Left ventricle myocardium inferior (tissue), 1 donor: ENCODE data around the gene EHF. TPM values are rescaled to one million over a fixed set of nuclear protein-coding genes. Genes with fewer than 3 reads are reported as not detected.

Experiments
- DNase-seq: peaks from one replicate; pipeline ENCODE4 v3.0.0-alpha.2; 2020
- H3K27ac ChIP-seq: fragments of 200-600 bp; replicated peaks from 2 replicates; pipeline ENCODE4 v1.8.0; 2021
- H3K27me3 ChIP-seq: fragments of 200-600 bp; 2 replicates; pipeline ENCODE4 v1.8.0; 2021; ENCODE audit warnings: low read depth
- H3K36me3 ChIP-seq: fragments of 200-600 bp; 2 replicates; pipeline ENCODE4 v1.8.0; 2021
- H3K4me1 ChIP-seq: fragments of 200-600 bp; 2 replicates; pipeline ENCODE4 v1.8.0; 2021
- H3K4me3 ChIP-seq: fragments of 200-600 bp; 2 replicates; pipeline ENCODE4 v1.8.0; 2021; ENCODE audit warnings: mild to moderate bottlenecking, moderate library complexity
- H3K9me3 ChIP-seq: fragments of 200-600 bp; replicated peaks from 2 replicates; pipeline ENCODE4 v1.8.0; 2021
- intact Hi-C: fragments of 100-400 bp; cut with micrococcal nuclease; formaldehyde crosslinking; loops from one replicate; pipeline ENCODE4 v1.11.0; 2022
- total RNA-seq: library from RNA; stranded (reverse); fragmentation: NEBNext Ultra II Directional; extraction: Animal tissue kit (Norgen Biotek cat#: 25700); gene quantifications from one replicate; pipeline ENCODE4 v1.2.1, GENCODE V29; 2021
- TF ChIP-seq, protein P1 (sequence below): fragments of 200-600 bp; IDR thresholded peaks from 2 replicates; pipeline ENCODE4 v1.8.0; 2021; ENCODE audit warnings: antibody characterized with exemption, mild to moderate bottlenecking, borderline replicate concordance
- donor health status: DM: no; HTN: yes; CAD: no; lungs with severe emphysema.

The EHF gene
- total RNA-seq, 1 donor from 2014 or later: 1.6 TPM

DNA sequence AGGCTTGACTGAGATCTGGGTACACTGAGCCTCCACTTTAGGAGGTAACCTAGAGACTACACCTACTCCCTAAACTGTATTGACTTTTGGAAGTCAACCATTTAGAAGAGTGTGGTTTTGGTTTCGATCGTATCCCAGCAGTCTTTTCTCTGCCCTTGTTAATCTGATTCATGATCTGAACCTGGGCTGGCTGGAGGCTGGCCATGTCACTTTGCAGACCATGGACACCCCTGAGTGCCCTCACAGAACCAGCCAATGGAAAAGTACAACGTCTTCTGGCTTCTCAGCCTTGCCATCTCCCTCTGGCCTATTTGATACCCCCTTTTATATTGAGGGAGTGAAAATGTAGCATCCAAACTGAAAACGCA, 10.8 kb downstream of the EHF start:
- Histone ChIP-seq H3K4me3 (no peak overlapping the region), H3K4me1 (peaks cover 13% of the 10 kb centered on the region), H3K27ac (peak overlapping the region; percentile 58), H3K36me3 (no peaks in the 10 kb centered on the region), H3K9me3 (no peaks in the 10 kb centered on the region), H3K27me3 (no peaks in the 10 kb centered on the region)
- intact Hi-C loops: no loop called here
- no peak for DNase-seq
- TF ChIP-seq, protein P1, sequence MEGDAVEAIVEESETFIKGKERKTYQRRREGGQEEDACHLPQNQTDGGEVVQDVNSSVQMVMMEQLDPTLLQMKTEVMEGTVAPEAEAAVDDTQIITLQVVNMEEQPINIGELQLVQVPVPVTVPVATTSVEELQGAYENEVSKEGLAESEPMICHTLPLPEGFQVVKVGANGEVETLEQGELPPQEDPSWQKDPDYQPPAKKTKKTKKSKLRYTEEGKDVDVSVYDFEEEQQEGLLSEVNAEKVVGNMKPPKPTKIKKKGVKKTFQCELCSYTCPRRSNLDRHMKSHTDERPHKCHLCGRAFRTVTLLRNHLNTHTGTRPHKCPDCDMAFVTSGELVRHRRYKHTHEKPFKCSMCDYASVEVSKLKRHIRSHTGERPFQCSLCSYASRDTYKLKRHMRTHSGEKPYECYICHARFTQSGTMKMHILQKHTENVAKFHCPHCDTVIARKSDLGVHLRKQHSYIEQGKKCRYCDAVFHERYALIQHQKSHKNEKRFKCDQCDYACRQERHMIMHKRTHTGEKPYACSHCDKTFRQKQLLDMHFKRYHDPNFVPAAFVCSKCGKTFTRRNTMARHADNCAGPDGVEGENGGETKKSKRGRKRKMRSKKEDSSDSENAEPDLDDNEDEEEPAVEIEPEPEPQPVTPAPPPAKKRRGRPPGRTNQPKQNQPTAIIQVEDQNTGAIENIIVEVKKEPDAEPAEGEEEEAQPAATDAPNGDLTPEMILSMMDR: no peak

DNA sequence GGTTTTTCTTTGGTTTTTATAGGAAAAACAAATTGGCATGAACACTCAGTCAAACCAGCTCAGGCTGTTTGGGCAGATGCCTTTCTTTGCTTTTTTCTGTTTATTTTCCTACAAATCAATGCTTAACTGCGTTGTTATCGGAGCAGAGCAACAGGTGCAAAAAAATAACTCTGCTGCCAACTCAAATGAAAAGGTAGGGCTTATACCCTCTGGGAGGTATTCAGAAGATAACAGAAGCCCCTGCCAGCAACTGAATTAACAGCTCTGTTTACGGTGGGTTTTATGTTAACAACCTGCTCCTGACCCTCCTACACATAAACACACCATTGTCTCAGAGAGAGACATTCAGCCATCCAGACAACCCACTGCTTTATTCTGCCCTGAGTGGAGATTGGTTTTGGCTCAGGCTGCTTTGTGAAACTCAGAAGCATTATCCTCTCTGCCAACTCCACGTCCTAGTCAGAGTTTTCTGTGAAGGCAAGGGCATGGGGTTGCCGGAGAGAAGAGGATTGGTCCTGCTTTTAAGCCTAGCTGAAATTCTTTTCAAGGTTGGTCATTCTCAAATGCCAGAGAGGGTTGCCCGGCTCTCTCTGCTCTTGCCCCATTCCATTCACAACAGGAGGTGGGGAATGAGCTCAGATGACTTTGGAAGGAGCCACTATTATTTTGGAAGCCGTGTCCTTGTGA, 11.4 kb downstream of the EHF start:
- Histone ChIP-seq H3K9me3 (no peaks in the 10 kb centered on the region), H3K27me3 (no peaks in the 10 kb centered on the region), H3K27ac (peak overlapping the region; percentile 58), H3K36me3 (no peaks in the 10 kb centered on the region), H3K4me3 (peak overlapping the region; percentile 26), H3K4me1 (peaks cover 16% of the 10 kb centered on the region)
- DNase-seq: no peak
- TF ChIP-seq, protein P1: no peak
- intact Hi-C loops: no loop called here

DNA sequence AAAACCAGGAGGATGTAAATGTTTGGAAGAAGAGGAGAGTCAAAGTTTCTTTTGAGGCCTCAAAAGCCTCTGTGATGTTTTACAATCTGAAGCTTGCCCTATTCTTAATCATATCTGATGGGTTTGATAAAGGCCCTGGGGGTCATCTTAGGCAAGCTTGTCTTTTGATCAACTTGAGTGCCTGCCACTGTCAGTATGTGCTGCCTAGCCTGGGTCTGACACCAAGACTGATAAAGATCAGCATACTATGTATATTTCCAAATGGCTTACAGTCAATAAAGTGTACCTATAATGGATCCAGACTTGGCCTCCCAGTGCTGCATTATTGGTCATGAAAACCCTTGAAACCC, 12.7 kb downstream of the EHF start:
- H3K9me3 ChIP-seq: no peaks in the 10 kb centered on the region
- intact Hi-C loops: no loop called here
- DNase-seq: no peak
- TF ChIP-seq, protein P1: no peak
- no peak overlapping the region for H3K4me3 ChIP-seq
- H3K27me3 ChIP-seq: no peaks in the 10 kb centered on the region
- no peak overlapping the region for H3K27ac ChIP-seq
- no peaks in the 10 kb centered on the region for H3K36me3 ChIP-seq
- H3K4me1 ChIP-seq: peaks cover 22% of the 10 kb centered on the region

DNA sequence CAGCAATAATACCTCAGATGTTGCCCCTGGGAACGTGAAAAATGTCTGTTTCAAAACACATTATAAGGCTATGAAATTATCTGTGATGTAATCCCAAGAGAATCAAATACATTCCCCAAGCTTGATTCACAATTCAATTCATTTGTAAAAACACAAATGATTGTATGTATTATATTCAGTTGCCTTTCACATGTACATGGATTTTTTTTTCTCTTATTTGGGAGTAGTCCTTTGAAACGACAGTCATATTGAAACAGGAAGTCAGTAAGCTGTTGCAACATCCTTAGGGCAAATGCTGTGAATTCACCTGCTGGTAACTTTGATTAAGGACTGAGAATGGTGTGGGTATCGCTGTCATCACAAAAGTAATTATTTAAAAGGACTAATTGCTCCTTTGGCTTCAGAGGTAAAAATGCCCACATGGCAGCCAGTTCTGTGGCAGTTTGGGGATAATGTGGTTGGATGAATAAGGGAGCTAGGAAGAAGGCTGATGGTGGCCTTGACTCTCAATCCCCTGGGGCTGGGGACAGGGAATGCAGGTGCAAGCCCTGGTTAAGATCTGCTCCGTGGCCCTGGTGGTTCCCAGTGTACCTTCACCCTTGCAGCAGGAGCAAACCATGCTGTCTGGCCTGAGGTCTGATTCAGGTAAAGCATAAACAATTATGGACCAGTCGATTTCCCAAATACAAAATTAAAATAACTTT, 13.2 kb downstream of the EHF start:
- TF ChIP-seq, protein P1: no peak
- H3K9me3 ChIP-seq: no peaks in the 10 kb centered on the region
- intact Hi-C loops: no loop called here
- no peak overlapping the region for H3K27ac ChIP-seq
- no peaks in the 10 kb centered on the region for H3K36me3 ChIP-seq
- peaks cover 22% of the 10 kb centered on the region for H3K4me1 ChIP-seq
- no peak for DNase-seq
- no peak overlapping the region for H3K4me3 ChIP-seq
- no peaks in the 10 kb centered on the region for H3K27me3 ChIP-seq

DNA sequence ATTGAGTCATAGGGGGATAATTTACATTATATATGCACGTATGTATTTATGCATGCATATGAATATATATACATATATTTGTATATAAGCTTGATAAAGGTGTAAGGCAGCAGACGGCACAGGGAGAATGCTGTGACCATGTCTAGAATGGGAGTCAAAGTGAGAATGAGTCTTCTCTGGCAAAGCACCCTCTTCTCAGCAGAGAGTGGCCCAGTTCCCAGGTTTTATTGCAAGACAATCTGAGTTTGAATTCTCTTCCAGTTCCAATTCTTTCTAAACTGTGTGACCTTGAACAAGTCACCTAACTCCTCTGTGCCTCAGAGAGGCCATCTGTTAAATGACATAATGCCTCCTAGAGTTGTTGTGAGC, 13.8 kb downstream of the EHF start:
- Histone ChIP-seq H3K27ac (no peak overlapping the region), H3K9me3 (no peaks in the 10 kb centered on the region), H3K4me1 (peaks cover 22% of the 10 kb centered on the region), H3K27me3 (no peaks in the 10 kb centered on the region), H3K4me3 (no peak overlapping the region), H3K36me3 (no peaks in the 10 kb centered on the region)
- TF ChIP-seq, protein P1: no peak
- intact Hi-C loops: no loop called here
- no peak for DNase-seq
